Caki2 (cell line): ENCODE measurements around the gene NR6A1. TPM values are rescaled to one million over a fixed set of nuclear protein-coding genes. Genes with fewer than 3 reads are reported as not detected.

ENCODE experiments used
- DNase-seq: peaks from one replicate; pipeline ENCODE4 v3.0.0-alpha.2; 2015; ENCODE audit warnings: low read depth
- in situ Hi-C: cut with HindIII; loops from 2 replicates; pipeline ENCODE4 v1.10.0; 2016; ENCODE audit warnings: low sequenced_read_pairs, low pct_unique_long_range_greater_than_20kb, mixed read lengths
- total RNA-seq: library from RNA; depleted of rRNA; stranded (reverse); fragments of >200 nt; shearing (Covaris generic); gene quantifications from 2 replicates; pipeline ENCODE4 v1.2.3, GENCODE V29; 2014; ENCODE audit warnings: low replicate concordance

The NR6A1 gene
- total RNA-seq, 1 experiment from 2014 or later: 1.3 TPM

DNA sequence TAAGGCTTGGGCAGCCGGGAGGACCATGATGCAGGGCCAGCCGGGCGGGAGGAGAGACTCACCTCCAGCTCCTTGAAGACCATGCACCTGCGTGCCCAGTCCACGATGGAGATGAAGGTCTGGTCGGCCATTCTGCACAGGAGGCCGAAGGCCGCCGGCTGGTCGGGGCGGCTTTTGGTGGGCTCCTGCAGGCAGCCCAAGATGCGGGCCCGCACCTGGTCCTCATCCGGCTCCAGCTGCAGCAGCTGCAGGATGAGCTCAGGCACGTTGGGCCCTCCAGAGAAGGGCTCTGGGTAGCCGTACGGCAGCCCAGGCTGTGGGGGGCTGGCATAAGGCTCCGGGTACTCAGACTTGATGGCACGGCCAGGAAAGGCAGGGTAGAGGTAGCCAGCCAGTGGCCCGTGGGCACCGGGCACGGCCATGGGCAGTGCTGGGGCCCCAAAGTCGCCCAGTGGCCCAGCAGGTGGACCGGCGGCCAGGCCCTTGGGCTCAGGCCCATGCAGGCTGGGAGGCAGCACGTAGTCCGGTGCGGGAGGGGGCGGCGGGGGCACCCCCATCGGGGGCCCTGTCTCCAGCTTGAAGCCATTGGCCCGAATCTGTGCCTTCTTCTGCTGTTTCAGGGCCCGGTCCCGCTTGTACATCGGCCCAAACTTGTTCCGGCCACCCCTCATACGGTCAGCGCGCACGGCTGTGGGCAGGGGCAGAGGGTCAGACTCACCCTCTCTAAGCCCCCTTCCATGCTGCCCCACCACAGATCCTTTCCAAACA, 270.9 kb downstream of the NR6A1 start:
- no peak for DNase-seq
- in situ Hi-C loops: no loop called here

DNA sequence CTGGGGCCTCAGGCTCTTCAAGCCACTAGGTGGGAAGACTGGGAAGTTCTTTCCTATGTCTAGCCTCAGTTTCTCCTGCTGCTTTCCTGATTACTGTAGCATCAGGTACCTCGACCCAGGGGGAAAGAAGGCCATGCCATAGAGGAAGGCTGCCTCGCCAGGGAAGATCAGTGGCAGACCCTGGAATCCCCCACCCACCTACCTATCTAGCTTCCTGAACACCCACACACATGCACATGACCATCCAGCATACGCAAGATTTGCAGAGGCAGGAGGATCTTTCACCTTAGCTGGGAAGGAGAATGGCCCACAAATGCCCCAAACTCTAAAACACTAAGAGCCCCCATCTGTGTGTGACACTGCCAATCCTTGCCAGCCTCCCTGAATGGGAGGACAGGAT, 271.9 kb downstream of the NR6A1 start:
- DNase-seq: no peak
- in situ Hi-C loops: no loop called here

DNA sequence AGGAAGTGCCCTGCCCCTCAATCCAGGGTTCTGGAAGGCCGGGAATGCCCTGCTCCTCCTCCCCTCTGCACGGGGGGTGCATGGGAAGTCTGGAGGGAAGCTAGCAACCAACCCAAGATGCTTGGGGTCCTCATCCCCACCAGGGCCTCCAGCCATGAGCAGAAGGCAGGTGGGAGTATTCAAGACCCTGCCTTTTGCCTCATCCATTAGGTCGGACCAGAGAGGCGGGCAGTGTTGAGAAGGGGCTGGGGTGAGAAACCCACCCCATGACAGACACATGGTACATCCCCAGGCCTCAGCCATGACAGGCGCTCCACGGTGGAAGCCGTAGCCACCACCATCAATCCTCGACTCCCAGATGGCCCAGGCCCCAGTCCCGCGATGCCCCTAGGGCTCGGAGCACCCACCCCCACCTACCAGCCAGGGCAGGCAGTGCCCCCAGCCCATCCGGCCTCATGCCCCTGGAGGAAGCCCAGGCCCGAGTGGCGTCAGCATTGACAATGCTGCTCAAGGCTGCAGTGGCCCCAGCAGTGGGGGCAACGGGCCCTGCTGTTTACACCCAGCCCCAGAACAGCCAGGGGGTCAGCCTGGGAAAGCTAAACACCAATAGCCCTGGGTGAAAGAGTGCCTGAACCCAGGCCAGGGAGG, 272.5 kb downstream of the NR6A1 start:
- no peak for DNase-seq
- in situ Hi-C loops: no loop called here

DNA sequence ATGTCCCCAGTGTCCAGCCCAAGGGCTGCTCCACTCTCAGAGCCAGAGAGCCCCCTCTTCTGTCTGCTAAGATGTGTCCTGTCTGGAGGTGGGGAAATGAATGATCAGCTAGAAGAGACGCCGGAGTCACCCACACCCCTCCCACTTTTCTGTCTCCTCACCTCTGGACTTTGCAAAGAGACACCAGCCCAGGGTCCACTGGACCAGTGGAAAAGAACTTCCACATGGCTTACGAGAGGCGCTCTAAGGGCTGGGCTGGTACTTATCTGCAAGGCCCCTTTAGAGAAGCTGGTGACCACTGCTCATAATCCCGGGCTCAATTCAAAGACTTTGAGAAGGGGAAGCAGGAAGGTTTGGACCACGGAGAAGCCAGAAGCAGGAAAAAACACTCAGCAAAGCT, 273.1 kb downstream of the NR6A1 start:
- in situ Hi-C loops: no loop called here
- no peak for DNase-seq

DNA sequence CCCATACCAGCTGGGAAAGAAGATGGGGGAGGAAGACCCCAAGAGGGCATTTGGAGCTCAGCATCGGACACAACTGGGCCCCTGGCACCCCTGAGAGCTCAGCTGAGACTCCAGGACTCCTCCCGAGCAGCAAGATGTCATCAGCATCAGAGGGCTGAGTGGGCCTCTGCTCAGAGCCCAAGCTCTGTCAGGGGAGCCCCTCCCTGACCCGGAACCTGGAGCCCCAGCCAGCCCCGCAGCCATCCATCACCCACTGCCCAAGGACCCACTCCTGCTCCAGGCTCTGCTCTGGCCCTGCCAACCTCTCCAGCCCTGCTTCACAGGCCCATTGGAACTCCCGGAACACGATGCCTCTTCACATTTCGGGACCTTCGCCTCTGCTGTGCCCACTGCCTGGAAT, 273.7 kb downstream of the NR6A1 start:
- in situ Hi-C loops: no loop called here
- DNase-seq: no peak

DNA sequence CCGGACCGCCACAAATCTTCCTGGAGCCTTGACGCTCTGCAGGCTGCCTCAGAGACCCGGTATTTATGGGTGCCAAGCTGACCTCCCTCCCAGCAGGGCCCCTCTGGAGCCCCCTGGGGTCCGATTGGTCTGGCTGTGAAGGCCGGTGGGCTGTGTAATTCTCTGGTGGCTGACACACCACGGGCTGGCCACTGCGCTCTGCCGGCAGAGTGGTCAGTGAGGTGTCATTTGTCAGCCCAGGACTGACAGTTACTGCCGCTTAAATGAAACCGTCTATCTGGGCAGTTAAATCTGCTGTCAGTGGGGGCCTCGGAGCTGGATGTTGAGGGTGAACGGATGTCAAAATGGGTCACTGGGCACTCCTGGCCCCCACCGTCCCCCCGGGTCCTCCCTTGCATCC, 274.6 kb downstream of the NR6A1 start:
- DNase-seq: no peak

DNA sequence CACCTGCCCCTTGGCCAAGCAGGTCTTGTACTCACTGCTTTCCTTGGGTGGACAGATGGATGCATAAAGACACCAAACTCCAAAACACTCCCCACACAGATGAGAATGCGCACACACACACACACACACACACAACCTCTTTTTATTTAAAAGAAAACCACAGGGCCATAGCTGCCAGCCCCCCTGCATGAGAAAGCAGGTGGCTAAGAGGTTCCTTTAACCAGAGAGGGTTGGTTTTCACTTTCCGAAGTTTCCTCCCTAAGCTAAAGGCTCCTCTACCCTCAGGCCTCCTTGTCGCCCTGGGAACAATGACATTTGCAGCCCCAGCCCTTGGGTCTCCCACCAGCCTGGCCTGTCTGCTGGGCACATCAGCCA, 275.0 kb downstream of the NR6A1 start:
- in situ Hi-C loops: no loop called here
- no peak for DNase-seq

More for the DNA sequence above, 274.6 kb downstream of the NR6A1 start:
- in situ Hi-C loops: no loop called here

DNA sequence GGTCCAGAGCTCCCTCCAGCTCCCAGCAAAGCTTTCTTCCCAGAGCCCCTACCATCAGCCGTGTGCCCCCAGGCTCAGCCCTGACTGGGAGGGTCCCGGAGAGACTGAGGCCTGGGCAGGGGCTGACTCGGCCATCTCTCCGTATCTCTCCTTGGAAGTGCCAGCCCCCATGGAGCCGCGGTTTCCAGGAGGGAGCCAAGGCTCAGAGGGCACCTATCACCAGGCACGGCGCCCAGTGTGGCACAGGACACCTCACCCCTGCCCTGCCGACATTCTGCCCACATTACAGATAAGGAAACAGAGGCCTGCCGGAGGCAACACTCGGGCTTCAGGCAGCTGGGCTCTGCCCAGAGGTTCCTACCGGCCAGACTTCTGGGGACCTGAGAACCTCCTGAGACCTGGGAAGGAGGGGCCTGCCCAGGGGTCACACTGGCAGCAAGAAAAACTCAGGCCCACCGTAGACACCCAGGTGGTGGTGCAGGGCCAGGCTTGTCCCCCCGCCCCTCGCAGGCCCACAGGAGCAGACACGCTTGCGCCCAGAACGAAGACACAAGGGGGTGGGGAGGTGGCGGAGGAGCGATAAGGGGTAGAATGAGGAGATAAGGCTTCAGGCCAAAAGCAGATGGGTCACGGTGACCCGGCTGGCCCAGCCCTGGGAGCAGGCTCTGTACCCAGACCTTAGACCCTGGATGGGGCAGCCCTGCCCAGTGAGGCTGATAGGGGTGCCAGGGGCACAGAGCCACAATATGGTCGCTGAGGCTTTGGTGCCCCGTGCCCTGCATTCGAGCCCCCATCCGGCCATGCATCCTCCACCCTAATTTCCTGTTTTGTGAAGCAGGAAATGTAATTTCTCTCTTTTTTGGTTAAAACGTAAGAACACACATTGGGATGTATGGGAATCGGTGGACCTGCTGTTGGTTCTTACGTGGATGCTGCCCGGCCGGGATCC, 275.7 kb downstream of the NR6A1 start:
- DNase-seq: no peak
- in situ Hi-C loops: no loop called here

DNA sequence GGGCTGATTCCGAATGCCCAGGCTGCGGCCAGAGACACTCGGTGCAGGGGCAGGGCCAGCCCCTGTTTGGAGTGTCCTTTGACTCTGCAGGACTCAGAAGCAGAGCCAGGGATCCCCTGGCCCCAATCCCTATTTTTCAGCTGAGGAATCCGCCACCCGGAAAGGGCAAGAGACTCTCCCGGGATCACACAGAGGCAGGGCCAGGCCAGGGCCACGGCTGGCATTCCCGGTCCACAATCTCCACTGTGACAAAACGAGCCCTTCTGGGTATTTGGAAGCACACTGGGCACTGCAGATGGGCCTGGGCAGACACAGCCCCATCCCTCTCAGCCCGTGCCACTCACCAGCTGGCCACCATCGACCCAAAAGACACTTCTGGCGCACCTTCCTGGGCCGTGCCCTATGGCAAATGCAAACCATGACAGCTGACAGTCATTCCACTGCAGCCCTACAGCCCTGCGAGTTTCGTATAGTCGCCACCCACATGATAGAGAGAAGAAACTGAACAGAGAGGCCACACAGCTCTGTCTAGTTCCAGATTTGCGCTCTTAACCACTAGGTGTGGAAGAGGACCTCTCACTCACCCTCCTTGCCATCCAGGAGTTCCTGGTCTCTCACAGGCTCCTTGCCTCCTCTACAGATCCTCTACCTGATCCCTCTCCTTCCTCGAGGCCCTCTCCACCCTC, 277.2 kb downstream of the NR6A1 start:
- in situ Hi-C loops: no loop called here
- no peak for DNase-seq

DNA sequence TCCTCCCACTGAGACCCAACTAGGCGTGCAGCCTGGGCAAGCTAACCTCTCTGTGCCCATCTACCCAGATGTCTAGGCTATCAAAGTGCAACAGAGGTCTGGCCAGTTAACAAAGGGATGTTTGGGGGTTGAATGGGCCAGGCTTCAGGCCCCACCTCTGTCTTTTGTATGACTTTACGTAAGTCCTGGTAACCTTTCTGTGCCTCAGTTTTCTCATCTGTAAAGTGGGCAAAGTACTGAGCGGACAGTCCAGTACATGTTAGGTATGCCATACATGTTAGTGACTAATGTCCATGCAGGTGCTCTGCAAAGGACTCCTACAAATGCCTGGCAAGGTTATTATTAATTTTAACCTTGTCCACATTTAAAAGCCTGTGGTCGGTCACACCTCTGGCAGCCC, 277.9 kb downstream of the NR6A1 start:
- no peak for DNase-seq
- in situ Hi-C loops: no loop called here

DNA sequence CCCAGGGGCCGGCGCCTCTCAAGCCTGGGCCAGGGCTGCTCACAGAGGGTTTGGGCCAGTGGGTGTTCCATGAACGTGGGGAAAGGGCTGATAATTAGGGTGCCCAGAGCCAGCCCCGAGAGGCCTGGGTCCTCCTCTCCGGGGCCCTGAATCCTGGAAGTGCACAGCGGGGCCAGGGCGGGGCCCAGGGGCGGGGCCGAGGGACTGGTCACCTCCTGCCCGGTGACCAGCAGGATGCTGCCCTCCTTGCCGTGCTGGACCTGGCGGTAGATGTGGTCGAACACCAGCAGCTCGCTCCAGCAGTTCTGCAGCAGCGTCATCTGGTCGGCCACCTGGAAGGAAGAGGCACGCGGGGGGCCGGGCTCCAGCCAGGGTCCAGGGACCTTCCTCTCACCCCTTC, 278.3 kb downstream of the NR6A1 start:
- in situ Hi-C loops: no loop called here

DNA sequence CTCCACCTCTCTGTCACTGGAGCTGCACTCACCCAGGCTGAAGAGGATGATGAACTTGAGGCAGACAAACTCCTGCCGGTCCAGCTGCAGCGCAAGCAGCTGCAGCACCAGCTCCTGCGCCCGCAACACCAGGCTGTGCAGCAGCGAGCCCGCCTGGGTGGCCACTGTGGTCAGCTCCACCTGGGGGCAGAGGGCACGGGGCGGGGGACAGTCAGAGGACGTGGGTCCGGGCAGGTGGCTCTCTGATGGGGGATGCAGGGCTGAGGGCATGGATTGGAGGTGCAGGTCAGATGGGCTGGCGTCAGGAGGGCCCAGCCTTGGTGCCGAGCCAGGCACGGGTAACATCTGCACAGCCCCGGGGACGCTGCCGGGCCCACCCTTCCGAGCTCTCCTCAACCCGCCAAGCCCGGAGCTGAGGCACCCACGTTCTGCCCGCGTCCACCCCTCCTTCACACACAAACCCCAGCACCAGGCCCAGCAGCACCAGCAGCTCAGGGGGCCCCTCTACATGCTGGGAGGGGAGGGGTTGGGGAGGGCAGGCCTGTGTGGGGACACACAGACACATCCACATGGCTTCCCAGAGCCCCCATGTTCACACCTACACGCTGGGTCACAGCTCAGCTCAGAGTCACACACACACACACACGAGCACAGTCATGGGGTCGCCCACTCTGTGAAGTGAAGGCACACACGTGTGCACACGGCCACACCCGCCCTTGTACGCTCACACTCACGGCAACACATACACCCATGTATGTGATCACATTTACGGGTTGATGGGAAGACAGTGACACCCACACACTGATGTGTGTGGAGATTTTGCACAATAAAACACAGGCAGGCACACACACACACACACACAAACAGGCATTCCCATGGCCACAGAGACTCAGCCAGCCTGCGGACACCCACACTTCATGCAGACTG, 279.8 kb downstream of the NR6A1 start:
- in situ Hi-C loops: no loop called here
- no peak for DNase-seq

More for the DNA sequence above, 278.3 kb downstream of the NR6A1 start:
- DNase-seq: no peak

DNA sequence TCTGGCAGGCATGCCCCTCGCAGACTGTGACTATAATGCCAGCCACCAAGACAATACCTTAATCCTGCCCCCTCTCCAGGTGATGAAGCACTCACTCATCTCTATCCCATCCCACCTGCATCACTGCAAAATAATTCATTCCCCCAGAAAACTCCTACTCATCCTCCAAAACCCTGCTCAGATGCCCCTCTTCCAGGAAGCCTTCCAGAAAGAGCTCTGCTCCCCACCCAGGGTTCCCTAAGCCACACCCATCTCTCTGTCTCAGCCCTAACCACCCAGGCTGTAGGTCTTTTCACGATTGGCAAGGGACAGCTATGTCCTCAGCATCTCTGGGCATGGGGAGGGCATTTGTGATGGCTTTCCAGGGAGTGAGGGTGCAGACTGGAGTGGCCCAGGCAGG, 281.1 kb downstream of the NR6A1 start:
- DNase-seq: no peak
- in situ Hi-C loops: no loop called here

DNA sequence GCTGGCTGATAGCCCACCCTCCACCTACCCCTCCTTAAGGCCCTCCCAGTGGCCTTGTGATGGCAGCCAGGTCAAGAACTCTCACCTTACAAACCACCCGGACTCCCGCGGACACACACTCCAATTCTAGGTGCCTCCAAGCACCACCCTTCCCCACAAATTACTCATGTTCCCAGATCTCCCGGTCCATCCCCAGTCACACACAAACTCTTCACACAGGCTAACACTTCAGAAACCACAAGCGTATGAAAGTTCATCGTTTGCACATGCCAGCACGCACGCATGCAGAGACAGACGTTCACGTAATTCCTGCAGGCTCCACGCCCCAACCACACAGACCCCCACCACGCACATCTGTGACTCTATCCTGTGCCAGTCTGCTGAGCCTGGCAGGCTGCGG, 281.9 kb downstream of the NR6A1 start:
- DNase-seq: no peak
- in situ Hi-C loops: no loop called here

DNA sequence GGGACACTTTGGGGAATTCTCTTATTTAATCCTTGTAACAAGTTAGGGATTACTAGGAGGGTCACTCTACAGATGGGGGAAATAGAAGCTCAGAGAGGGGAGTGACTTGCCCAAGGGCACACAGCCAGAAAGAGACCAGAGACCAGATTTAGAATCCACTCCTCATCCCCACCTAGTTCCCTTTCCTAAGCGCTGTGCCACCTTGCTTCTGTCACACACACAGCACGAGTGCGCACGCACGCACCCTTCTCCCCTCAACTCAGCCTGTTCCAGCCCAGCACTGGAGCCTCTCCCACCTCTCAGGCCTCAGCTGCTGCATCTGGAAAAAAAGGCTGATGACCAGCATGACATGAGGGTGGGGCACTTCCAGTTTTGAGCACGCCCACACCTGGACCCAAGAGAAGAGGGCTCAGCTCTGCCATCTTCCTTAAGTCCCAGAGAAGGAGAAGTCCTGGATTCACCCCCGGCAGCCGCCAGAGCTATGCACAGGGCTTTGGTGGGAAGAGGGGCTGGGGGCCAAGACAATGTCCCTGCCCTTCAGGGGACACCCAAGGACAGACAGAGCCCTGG, 282.4 kb downstream of the NR6A1 start:
- in situ Hi-C loops: no loop called here
- no peak for DNase-seq

DNA sequence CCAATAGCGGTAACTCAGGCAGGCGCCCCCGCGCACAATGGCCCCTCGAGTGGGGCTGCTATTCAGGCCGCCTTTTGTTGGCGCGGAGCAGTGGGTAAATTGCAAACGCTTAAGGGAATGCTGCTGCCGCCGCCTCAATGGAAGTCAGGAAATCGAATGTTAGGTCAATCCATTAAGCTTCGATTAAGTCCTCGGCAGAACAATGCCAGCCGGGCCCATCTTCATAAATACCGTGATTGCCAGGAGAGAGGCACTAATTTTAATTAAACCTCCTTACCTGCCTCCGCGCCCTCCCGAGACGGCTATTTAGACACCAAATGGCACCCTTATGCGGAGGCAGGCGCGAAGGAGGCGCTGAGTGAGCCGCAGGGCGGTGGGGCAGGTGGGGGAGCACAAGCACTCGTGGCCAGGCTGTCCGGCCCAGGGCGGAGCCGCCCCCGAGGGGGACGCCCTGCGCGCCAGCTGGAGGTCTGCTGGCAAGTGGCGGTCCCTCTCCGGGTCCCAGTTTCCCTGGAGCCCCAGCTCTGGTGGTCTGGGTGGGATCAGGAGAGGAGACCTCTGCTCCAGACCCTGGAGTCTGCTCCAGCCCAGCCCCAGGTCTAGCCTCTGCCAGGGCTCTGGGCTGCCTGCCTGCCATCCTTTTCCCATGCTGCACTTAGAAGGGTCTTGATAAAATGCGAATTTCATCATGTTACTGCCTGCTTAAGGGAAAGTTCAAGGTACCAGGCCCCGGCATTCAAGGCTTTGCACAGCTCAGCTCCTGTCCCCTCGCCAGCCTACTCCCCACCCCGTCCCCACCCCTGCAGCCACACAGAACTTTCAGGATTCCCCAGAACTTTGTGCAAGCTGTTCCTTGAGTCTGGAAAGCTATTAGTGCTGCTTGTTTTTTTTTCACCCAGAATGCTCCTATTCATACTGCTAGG, 283.6 kb downstream of the NR6A1 start:
- no peak for DNase-seq
- in situ Hi-C loops: no loop called here
